Measurements from ENCODE around the gene CLDN1. TPM values are rescaled to one million over a fixed set of nuclear protein-coding genes. Genes with fewer than 3 reads are reported as not detected.

The CLDN1 gene
- total and polyA plus RNA-seq, 2 of the 13 experiments (the other 11 are each of a cell fraction or from before 2014, with no cell fraction given): 42.7 to 51.6 TPM

- TF ChIP-seq AKNA (CRISPR knock-in tag; IDR thresholded peaks at IDR 0.05; ENCODE audit: borderline replicate concordance) (no peak), NFATC3 (CRISPR knock-in tag; IDR thresholded peaks at IDR 0.05) (no peak), HDAC6 (IDR thresholded peaks at IDR 0.05; ENCODE audit: low read depth, low read length) (no peak), KDM5A (IDR thresholded peaks at IDR 0.05; ENCODE audit: borderline replicate concordance, low read length) (no peak; the same call in 1 of the 2 replicates), RFX1 (IDR thresholded peaks at IDR 0.05) (no peak), REXO4 (CRISPR knock-in tag; IDR thresholded peaks at IDR 0.05; ENCODE audit: borderline replicate concordance) (no peak), MXD1 (CRISPR knock-in tag; IDR thresholded peaks at IDR 0.05) (no peak), ZFYVE20 (CRISPR knock-in tag; IDR thresholded peaks at IDR 0.05; ENCODE audit: borderline replicate concordance, low read depth) (no peak), PAF1 (CRISPR knock-in tag; IDR thresholded peaks at IDR 0.05) (no peak), NFE2 (CRISPR knock-in tag; IDR thresholded peaks at IDR 0.05) (no peak), PATZ1 (CRISPR knock-in tag; IDR thresholded peaks at IDR 0.05) (peak; percentile 73), GTF3A (CRISPR knock-in tag; conservative IDR thresholded peaks at IDR 0.05) (no peak), TIGD3 (CRISPR knock-in tag; IDR thresholded peaks at IDR 0.05; ENCODE audit: borderline replicate concordance) (no peak), ZNF569 (CRISPR knock-in tag; IDR thresholded peaks at IDR 0.05; ENCODE audit: borderline replicate concordance) (no peak), ZNF704 (CRISPR knock-in tag; IDR thresholded peaks at IDR 0.05; ENCODE audit: borderline replicate concordance) (no peak), CHD4 (IDR thresholded peaks at IDR 0.05; ENCODE audit: borderline replicate concordance, low read length) (peak; percentile 94; the same call in 1 of the 2 replicates), RNF2 (conservative IDR thresholded peaks at IDR 0.05; ENCODE audit: low read depth) (no peak), FOXK2 (IDR thresholded peaks at IDR 0.05) (0 out of 2 replicates have a peak, but pooled peaks have one; percentile 55), ZNF83 (CRISPR knock-in tag; IDR thresholded peaks at IDR 0.05; ENCODE audit: borderline replicate concordance) (no peak)
These were observed 15.1 kb downstream of the CLDN1 start (continued) for GRCh38 chr3:190307164-190307545.
